NCI-H1048 (cell line): Measurements from ENCODE around the gene MINDY4.
A peak's percentile ranks its signal among the peaks of the same experiment; 100 is the strongest.

Experiments used
- DNase-seq: peaks from one replicate; lab custom pipeline; 2025; lab: John Stamatoyannopoulos, UW

The MINDY4 gene

DNA sequence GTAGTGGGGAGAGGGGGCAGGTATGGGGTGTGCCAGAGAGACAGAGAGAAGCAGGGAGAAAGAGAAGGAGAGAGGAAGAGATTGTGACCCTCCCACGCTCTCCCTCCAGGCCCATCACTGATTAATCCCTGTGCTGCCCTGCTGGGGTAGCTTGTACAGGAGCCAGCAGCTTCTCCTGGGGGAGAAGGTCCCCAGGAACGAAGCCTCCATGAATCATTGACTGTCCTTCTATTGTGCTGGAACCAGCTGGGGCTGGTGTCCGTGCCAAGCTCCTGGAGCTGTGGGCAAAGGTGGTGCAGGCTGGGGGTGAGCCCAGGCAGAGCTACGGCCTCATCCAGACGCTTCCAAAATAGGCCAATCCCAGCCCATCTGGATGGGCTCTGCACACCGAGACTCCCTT lies 161.3 kb downstream of the MINDY4 start:
- DNase-seq = no peak

DNA sequence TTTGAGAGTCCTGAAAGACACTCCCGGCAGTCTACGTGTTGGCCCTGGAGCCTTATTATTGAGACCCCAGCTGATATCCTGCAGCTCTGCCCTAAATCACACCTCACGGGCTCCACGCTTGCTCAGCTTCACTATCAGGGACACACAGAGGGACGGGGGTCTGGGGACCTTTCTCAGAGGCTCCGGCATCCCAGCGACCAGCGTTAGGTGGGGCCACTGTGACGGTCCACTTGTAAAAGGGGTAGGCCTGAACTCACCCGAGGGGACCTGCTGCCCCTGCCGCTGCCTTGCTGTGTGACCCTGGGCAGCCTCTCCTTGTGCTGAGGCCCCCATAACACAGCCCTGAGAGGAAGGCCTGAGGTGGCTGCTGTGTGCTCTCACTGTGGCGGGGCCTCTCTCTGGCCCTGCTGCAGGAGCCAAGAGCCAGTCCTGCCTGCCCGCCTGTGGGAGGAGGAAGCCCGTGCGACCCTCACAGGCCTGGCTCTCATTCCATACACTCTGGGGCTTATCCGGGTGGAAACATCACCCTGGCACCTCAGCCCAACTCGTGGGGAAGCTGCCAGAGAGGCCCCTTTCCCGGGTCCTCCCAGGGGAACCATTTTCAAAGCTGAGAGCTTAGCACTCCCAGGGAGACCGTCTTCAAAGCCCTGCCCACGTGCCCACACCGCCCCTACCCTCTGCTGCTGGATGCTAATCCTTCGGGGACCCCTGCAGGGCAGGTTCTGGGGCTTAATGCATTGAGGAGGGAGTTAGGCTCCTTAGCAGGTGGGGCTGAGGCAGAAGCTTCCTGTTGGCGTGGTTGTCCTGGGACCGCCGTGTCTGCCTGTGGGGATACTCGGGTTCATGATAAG lies 162.1 kb downstream of the MINDY4 start:
- no peak for DNase-seq

DNA sequence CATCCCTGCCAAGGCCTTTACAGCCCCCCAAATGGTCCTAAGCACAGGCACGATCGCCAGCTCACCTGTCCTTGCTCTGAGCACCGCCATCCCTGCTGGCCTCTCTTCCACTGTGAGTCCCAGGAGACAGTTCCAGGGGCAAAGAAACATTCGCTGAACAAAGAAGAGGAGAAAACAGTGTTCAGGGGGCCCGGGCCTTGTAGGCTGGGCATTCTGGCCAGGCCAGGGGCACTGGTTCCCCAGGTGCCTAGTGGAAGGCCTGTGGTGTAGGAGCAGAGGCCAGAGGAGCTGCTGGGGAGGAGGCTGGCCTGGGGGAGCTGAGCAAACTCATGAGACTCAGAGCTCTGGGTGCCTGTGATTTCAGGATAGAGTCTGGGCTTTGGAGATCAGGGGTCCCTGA lies 163.0 kb downstream of the MINDY4 start:
- no peak for DNase-seq

DNA sequence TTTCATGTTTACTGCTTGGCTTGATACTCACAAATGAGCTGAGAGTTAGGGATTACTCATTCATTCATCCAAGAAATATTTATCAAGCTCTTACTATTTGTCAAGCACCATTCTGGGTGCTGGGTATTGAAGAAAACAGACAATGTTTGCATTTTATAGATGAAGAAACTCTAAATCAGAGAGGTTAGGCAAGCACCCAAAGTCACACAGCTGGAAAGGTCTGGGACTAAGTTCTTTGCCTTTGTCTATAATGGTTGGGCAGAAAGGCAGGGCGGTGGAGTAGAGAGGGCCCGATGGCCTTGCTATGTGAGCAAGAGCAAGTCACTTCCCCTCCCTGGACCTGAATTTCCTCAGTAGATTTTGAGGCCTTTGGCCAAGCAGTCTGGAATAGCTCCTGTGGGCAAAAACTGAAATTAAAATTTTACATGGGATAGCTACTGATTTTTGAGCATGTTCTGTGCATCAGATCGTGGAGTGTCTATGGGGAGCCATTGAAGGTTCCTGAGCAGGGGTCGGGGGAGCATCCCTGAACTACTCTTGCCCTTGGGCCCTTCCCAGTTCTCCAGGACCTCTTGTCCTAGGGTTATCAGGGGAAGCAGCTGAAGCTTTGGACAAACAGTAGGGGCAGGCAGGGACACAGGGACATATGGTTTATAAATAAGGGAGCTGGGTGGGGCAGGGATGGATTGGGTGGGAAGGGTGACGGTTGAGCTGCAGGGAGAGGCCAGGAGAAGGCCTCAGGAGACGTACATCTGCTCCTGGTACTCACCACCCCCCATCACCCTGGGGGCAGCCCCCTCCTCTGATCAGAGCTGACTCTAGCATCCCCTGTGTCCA lies 163.7 kb downstream of the MINDY4 start:
- no peak for DNase-seq

DNA sequence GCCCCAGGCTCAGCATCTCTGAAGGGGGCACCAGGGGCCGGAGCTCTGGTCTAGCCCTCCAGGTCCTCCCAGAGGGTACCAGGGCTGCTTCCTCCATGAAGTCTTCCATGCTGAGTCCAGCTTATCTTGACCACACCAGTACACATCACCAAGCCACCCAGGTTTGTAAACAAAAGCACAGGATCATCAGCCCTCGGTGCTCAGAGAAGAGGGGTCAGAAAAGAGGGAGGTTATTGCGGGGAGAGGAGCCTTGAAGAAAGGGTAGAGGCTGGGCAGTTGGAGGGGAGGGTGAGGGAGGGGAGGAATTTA lies 164.3 kb downstream of the MINDY4 start:
- DNase-seq = no peak

DNA sequence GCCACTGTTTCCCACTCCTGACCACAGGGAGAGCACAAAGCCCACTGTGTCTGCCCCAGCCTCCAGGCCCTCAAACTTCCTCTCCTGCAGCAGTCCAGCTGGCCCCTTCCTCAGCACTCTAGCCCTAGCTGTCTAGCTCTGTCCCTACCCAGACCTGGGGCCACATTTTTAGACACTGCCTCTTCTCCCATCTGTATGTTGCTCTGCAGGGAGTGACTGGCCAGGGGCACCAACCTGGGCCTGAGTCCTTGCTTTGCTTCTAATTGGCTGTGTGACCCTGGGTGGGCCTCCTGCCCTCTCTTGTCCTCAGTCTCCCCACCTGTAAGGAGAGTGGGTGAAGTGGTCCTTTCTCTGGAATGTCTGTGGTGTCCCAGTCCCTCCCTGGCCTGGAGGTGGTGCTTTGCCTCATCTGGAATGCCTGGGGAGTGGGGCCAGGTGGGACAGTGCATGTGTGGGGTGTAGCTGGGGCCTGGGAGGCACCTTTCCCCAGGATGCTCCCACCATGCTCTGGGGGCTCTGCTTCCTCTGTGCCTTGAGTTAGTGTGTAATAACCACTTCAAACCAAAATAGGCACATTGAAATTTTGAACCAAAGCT lies 165.5 kb downstream of the MINDY4 start:
- no peak for DNase-seq

DNA sequence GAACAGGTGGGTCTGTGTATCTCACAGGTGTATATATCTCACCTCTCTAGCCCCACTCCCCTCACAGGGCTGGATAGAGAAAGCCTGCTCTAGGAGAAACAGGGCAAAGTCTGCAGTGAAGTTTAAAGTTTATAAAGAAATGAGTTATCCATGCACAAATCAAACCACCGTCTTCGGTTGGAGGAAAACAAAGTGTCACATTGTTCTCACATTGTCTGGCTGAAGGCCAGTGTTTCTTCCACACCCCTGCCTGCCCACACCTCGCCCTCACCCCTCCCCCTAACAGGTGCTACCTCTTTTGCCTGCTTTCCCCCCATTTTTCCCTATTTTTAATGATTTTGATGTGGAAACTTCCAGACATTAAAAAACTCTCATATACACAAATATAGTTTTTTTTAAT lies 166.2 kb downstream of the MINDY4 start:
- no peak for DNase-seq

DNA sequence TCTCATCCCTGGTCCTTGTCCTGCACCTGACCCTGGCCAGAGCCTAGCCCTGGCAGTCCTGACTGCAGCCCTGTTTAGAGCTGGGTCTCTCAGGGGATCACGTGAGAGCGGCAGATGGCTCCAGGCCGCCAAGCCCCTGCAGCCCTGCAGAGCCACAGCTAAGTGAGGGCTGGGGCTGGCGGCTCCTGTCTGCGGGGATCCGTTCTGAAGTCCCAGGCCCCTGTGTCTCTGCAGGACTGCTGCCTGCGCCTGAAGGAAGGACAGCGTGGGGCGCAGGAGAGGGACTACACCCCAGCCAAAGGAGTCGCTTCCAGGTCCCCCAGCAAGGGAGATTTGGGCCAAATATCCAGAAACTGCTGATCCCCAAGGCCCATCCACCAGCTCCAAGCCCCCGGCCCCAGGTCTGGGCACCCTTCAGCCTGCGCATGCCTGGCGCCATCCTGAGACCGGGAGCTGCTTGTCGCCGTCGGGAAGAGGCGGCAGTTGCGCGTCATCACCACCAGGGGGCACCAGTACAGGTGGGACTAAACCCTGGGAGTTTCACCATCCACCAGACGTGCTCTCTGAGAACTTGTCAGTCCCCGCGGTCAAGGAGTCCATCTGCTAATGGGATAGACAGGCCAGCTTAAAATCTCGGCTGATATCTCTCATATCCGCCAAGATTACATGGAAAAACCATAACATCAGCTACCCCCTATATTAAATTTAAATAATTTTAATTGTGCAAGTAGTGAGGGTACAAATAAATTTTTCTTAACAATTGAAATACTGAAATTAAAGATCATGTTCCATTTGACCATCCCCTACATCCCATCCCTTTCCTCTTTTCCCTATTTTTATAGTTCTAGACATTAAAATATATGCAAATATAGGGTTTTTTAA lies 167.5 kb downstream of the MINDY4 start:
- DNase-seq = peak; percentile 27

DNA sequence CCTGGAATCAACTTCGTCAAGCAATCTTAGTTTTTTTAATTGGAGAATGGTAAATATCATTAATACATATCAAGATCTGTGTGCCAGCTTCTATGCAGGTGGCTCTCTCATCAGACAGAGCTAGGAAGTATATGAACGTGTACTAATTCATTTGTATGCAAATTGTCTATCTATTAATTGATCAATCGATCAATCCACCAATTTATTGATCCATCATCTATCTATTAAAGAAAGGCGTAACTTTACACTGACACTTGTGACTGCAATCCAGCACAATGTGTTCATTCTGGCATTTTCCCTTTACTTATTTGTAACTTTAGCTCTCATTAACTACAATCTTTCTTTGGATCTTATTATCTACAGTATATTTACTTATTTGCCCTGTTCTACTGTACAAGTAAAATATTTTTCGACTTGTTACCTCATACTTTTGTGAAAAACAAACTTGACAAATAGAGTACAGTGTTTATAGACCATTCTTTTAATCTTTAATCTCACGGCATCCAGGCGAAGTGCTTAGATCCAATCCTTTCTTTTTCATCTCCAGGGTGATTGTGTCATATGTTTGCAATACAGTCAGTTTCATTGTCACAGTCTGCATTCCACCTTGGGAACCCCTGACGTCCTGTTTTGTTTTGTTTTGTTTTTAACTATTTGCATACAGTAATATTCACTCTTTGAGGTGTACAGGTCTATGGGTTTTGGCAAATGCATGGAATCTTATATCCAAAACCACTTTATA lies 170.5 kb downstream of the MINDY4 start:
- DNase-seq = no peak
